OCI-LY1 (cell line): Measurements from ENCODE around the gene SLC19A1.

ENCODE experiments used
- EZH2 ChIP-seq: fragments of 200-600 bp; sonication (generic), shearing (Covaris generic); IDR thresholded peaks from 2 replicates; pipeline ENCODE4 v1.8.0; 2017; ENCODE audit warnings: borderline replicate concordance, mixed run types, mild to moderate bottlenecking, antibody characterized with exemption, low read length, moderate library complexity, mixed read lengths
- TF ChIP-seq, protein P1 (sequence below): fragments of 200-600 bp; sonication (generic), shearing (Covaris generic); IDR thresholded peaks from 2 replicates; pipeline ENCODE4 v1.5.1; 2017; ENCODE audit warnings: mild to moderate bottlenecking, antibody characterized with exemption, low read length, moderate library complexity, mixed read lengths

DNA sequence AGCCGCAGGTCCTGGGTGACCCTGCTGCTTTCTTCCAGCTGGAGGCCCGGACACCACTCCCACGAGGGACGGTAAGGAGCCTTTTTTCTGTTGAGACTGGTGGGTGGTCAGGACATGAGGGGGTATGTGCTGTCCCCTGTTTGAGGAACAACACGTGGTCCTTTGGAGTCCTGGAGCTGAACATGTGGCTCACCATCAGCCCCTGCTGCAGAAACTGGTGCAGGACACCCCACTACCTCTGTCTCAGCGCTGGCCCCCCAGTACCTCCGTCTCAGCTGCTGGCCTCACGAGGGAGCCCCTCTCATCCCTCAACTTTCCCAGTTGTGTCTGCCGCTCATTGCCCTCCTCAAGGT, 34.7 kb downstream of the SLC19A1 start:
- TF ChIP-seq, protein P1, sequence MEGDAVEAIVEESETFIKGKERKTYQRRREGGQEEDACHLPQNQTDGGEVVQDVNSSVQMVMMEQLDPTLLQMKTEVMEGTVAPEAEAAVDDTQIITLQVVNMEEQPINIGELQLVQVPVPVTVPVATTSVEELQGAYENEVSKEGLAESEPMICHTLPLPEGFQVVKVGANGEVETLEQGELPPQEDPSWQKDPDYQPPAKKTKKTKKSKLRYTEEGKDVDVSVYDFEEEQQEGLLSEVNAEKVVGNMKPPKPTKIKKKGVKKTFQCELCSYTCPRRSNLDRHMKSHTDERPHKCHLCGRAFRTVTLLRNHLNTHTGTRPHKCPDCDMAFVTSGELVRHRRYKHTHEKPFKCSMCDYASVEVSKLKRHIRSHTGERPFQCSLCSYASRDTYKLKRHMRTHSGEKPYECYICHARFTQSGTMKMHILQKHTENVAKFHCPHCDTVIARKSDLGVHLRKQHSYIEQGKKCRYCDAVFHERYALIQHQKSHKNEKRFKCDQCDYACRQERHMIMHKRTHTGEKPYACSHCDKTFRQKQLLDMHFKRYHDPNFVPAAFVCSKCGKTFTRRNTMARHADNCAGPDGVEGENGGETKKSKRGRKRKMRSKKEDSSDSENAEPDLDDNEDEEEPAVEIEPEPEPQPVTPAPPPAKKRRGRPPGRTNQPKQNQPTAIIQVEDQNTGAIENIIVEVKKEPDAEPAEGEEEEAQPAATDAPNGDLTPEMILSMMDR: no peak
- no peak for TF ChIP-seq EZH2
